MCF 10A (cell line): ENCODE results near the gene DCAF7. TPM values are rescaled to one million over a fixed set of nuclear protein-coding genes. Genes with fewer than 3 reads are reported as not detected.

Experiments
- BruUV-seq: library from RNA; stranded (reverse); fragments of 400-500 nt; replicated peaks from 2 replicates; lab custom pipeline; 2021; lab: Mats Ljungman, UMichigan
- CTCF ChIA-PET: fragments of 300-600 bp; sonication (Branson Sonifier 250); formaldehyde crosslinking; extraction: SDS; loops from one replicate; lab custom pipeline; 2021; ENCODE audit warnings: antibody characterized with exemption, inconsistent platforms; lab: Yijun Ruan, JAX
- POLR2A ChIA-PET: fragments of 300-600, 350-650 bp; sonication (Branson Sonifier 250); formaldehyde crosslinking; extraction: SDS; loops from one replicate; lab custom pipeline; 2020; ENCODE audit warnings: antibody characterized with exemption, inconsistent platforms; lab: Yijun Ruan, JAX
- DNase-seq: peaks from one replicate; pipeline ENCODE4 v3.0.0-alpha.2; 2018; ENCODE audit not compliant: unreplicated experiment
- H3K27ac Mint-ChIP-seq: one replicate; pipeline ENCODE4 v1.8.0; 2022; ENCODE audit warnings: mild to moderate bottlenecking, low read depth, mixed read lengths; ENCODE audit not compliant: unreplicated experiment
- H3K27me3 Mint-ChIP-seq: one replicate; pipeline ENCODE4 v1.8.0; 2022; ENCODE audit warnings: mixed read lengths; ENCODE audit not compliant: insufficient read depth, unreplicated experiment
- H3K36me3 Mint-ChIP-seq: one replicate; pipeline ENCODE4 v1.8.0; 2022; ENCODE audit warnings: mild to moderate bottlenecking, moderate library complexity, mixed read lengths; ENCODE audit not compliant: insufficient read depth, unreplicated experiment
- H3K4me1 Mint-ChIP-seq: one replicate; pipeline ENCODE4 v1.8.0; 2022; ENCODE audit warnings: mixed read lengths; ENCODE audit not compliant: insufficient read depth, unreplicated experiment
- H3K4me3 Mint-ChIP-seq: one replicate; pipeline ENCODE4 v1.8.0; 2022; ENCODE audit warnings: mild to moderate bottlenecking, moderate library complexity, mixed read lengths; ENCODE audit not compliant: unreplicated experiment
- H3K9me3 Mint-ChIP-seq: one replicate; pipeline ENCODE4 v1.8.0; 2022; ENCODE audit warnings: mixed read lengths; ENCODE audit not compliant: unreplicated experiment
- CTCF ChIP-seq: fragments of 200-600 bp; IDR thresholded peaks from one replicate; pipeline ENCODE4 v1.8.0; 2022; ENCODE audit warnings: antibody characterized with exemption, mild to moderate bottlenecking; ENCODE audit not compliant: unreplicated experiment
- intact Hi-C: fragments of 100-400 bp; cut with micrococcal nuclease; formaldehyde crosslinking; loops from 2 replicates; pipeline ENCODE4 v1.14.1; 2022
- total RNA-seq: library from RNA; stranded (reverse); gene quantifications from 2 replicates; pipeline ENCODE4 v1.2.3, GENCODE V29; 2022

Gene DCAF7
- total RNA-seq, 1 experiment from 2014 or later: 81.6 TPM

GRCh38 chr17:63504261-63504660, 46.0 kb upstream of the DCAF7 start:
- CTCF ChIA-PET: interaction anchor here (0.5 kb wide), 1 partner anchor 1302 kb away, joined by 4 read pairs; no protein-coding TSS in a partner anchor

GRCh38 chr17:63505341-63505740, 44.9 kb upstream of the DCAF7 start:
- no peak for DNase-seq
- ChIA-PET CTCF (interaction anchor here (0.7 kb wide), 1 partner anchor 41 kb away, joined by 4 read pairs; no protein-coding TSS in a partner anchor), POLR2A (interaction anchor here (0.7 kb wide), 1 partner anchor 350 kb away, joined by 5 read pairs; no protein-coding TSS in a partner anchor)
- Mint-ChIP-seq H3K9me3 (no peaks in the 10 kb centered on the region), H3K4me3 (no peak overlapping the region), H3K36me3 (no peaks in the 10 kb centered on the region), H3K27me3 (peaks cover 57% of the 10 kb centered on the region), H3K4me1 (no peaks in the 10 kb centered on the region), H3K27ac (no peak overlapping the region)
- TF ChIP-seq CTCF: no peak
- intact Hi-C loops: no loop called here
- BruUV-seq: no TSS peak

More at GRCh38 chr17:63504261-63504660, 46.0 kb upstream of the DCAF7 start:
- no peak for TF ChIP-seq CTCF
- Mint-ChIP-seq H3K4me3 (no peak overlapping the region), H3K9me3 (no peaks in the 10 kb centered on the region), H3K4me1 (no peaks in the 10 kb centered on the region), H3K27me3 (peaks cover 60% of the 10 kb centered on the region), H3K36me3 (no peaks in the 10 kb centered on the region), H3K27ac (no peak overlapping the region)
- intact Hi-C loops: no loop called here
- POLR2A ChIA-PET: no interaction called here
- BruUV-seq: no TSS peak
- DNase-seq: no peak

- Mint-ChIP-seq H3K4me1 (no peaks in the 10 kb centered on the region), H3K36me3 (no peaks in the 10 kb centered on the region), H3K4me3 (no peak overlapping the region), H3K9me3 (no peaks in the 10 kb centered on the region), H3K27me3 (peaks cover 44% of the 10 kb centered on the region), H3K27ac (no peak overlapping the region)
- BruUV-seq: no TSS peak
- CTCF ChIA-PET: no interaction called here
- POLR2A ChIA-PET: no interaction called here
- TF ChIP-seq CTCF: no peak
- no peak for DNase-seq
- intact Hi-C loops: no loop called here
Observed at GRCh38 chr17:63506627-63507026, 43.6 kb upstream of the DCAF7 start.

GRCh38 chr17:63511331-63511730, 38.9 kb upstream of the DCAF7 start:
- peaks cover 31% of the 10 kb centered on the region for H3K27me3 Mint-ChIP-seq
- ChIA-PET CTCF (interaction anchor here (1.3 kb wide), 1 partner anchor 87 kb away, joined by 3 read pairs; no protein-coding TSS in a partner anchor), POLR2A (interaction anchor here (0.6 kb wide), 1 partner anchor 21 kb away, joined by 3 read pairs; no protein-coding TSS in a partner anchor)
- intact Hi-C loops: no loop called here
- H3K27ac Mint-ChIP-seq: no peak overlapping the region
- no TSS peak for BruUV-seq
- DNase-seq: no peak
- H3K4me1 Mint-ChIP-seq: no peaks in the 10 kb centered on the region
- H3K9me3 Mint-ChIP-seq: no peaks in the 10 kb centered on the region
- H3K4me3 Mint-ChIP-seq: no peak overlapping the region
- no peaks in the 10 kb centered on the region for H3K36me3 Mint-ChIP-seq
- TF ChIP-seq CTCF: no peak
